HG03520 (cell line): ENCODE results near the gene PDGFD.

Source experiments
- ATAC-seq: cut with Tn5 transposase; IDR thresholded peaks from one replicate; pipeline ENCODE4 v1.9.1; 2021; ENCODE audit warnings: mild to moderate bottlenecking, moderate library complexity; ENCODE audit not compliant: unreplicated experiment

PDGFD gene

GRCh38 chr11:103963648-103964047 is 200.3 kb downstream of the PDGFD start:
- ATAC-seq: no peak

DNA sequence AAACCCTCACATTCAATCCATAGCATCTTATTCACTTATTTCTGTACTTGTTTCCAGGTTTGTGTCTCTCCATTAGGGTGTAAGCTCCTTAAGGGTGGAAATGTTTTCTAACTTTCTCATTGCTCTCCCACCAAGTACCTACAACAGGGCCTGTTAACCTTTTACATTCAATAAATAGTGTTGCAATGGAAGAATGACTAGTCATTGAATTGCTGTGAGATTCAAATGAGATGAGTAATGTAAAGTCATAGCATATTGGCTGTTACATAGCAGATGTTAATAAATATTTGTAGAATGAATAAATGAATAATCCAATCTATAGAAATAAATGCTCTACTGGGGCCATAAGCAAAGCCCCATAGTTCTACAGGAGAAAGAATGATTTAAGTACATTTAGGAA is 202.9 kb downstream of the PDGFD start:
- ATAC-seq: no peak

DNA sequence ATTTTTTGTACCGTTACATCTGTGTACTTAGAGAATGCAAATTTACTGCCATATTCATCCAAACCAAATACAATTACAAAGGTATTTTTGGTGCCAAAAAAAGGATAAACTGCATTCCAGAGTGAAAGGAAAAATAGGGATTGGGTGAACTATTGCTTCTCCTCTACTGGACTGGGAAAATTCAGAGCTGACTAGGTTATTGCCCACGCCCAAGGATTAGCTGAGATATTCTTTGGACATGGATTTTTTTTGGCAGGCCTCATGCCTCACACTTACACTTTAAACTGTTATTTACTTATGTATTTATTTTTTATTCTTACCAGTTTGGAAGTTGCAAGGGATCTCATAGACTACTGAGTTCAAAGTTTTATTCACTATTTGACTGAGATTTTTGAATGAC is 203.8 kb downstream of the PDGFD start:
- no peak for ATAC-seq

GRCh38 chr11:103959279-103959942 is 204.5 kb downstream of the PDGFD start:
- peak; percentile 99 for ATAC-seq

DNA sequence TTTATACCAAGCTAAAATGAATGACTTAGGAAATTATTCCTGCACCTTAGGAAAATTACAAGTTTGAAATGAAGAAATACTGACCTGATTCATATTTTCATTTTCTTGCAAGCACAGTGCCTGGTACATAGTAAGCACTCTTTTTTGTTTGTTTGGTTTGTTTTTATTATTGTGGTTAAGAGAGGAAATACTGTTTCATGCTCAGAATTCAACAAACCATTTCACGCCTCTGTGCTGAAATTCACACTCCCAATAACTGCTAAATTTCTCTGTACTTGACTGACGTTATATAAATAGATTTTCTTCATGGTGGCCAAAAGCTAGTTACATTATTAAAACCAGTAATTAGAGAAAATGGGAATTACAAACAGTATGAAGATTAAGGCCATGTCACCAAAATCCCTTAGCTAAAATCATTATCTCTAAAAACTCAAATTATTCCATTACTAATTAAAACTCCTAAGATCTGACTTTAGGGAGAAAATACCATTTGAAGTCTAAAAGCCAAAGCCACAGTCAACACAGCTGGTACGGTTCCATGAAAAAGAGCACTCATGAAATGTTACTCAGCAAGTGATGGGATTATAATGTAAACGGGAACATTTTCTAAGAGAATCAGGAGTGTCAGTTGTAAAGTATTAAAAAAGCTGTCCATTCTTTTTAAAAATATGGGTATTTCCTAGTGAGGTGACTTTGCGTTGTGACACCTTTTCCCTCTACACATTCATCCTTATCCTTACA is 205.3 kb downstream of the PDGFD start:
- ATAC-seq: peak; percentile 30

- ATAC-seq: no peak
Measured at GRCh38 chr11:103953797-103954486, 210.0 kb downstream of the PDGFD start.

- ATAC-seq: no peak
Measured at GRCh38 chr11:103949781-103950180, 214.2 kb downstream of the PDGFD start.

DNA sequence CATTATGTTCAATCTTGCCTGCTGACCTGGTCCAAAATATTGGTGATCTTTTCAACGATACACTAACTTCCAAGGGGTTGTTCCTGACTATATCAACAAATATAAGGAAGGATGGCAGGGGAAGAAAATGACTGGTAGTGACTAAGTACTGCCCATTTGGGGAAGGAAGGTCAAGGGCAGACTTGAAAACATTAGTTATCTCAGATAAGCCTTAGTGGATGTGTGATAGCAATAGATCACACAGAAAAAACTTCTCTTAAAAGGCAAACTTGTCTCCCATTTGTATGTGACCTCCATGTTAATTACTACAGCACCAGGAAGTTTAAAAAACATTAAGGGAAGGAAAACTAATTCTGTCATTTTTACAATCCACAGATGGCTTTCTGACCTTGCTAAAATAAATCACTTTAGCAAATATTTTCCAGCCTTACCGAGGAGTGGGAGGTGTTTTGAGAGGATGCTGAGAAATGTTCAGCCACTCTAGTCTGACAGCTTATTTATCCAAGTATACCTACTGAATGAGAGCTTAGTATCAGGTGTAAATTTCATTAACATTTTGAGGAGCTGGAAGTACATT is 215.7 kb downstream of the PDGFD start:
- ATAC-seq: no peak

GRCh38 chr11:103947546-103947919 is 216.4 kb downstream of the PDGFD start:
- no peak for ATAC-seq

DNA sequence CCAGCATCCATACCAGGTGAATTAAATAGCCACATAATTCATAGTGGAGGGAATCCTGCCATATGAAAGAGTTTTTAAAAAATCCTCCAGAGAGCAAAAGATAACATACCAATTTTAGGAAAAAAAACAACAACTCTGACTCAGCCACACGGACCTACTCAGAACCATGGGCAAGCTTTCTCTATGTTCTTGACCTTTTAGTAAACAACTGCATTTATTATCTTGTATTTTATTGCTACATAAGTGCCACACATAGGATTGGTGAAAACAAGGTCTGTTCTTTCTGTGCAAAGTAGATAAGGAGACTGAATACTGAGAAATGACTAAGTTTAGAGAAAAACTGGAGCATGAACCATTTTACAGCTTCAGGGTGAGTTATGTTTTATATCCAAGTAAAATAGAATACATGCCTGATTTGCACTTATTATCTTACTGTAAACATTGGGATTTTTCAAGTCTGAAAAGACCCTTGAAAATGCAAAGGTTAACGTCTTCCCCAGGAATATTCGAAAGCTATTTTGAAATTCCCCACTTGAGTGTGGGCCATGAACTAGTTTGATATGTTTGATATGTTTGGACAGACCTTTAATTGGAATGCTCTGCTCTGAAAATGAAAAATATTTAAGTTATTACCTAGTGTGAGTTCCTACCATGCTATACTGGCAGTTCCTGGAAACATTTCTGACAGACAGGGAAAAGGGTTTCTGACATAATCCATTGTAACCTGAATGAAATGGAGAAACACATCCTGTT is 217.0 kb downstream of the PDGFD start:
- no peak for ATAC-seq

DNA sequence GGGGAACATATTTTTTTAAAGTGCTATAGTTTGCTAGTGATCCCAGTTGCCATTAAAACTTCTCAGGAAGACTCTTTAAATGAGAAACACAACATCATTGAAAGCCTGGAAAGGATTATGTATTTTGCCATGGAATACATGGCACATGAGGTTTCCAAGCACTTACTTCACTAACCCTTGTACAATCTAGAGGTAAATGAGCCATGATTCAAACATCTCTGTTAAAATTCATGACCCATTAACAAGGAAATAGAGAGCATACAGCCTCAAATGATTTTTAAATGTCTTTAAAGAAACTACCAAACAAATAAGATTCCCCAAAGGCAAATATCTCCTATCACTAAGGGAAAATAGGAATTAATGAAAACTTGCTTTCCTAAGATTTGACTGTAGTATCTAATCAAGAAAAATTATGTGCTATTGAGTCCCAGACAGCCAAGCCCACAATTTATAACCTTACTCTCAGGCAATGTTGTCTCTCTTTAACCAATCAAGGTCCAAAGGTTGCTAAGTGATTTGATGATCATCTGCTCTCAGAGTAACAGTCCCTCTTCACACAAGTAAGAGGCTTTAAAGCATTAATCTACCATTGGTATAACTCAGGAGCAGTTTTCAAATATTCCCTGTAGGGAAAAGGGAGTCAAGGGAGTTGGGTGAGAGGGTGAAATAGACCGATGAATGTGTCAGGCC is 219.6 kb downstream of the PDGFD start:
- no peak for ATAC-seq

GRCh38 chr11:103942646-103943045 is 221.3 kb downstream of the PDGFD start:
- ATAC-seq: no peak

- no peak for ATAC-seq
Measured at GRCh38 chr11:103940551-103940950, 223.4 kb downstream of the PDGFD start.

DNA sequence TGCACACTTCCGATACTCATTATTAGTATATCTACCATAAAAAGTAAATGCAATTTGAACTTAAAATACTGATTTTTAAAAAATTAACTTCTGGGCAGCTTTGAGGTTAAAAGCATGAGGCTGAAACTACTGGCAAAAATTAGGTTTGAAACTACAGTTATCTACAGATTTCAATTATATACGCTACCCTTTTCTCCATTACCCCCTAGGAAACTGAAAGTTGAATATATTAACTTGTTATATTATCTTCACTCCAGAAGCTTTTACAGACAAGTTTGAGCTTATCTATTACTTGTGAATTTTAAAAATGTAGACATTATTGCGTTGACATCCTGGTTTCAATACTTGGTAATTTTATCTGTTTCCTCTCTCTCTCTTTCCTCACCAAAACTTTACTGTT is 224.3 kb downstream of the PDGFD start:
- no peak for ATAC-seq

- peak; percentile 70 for ATAC-seq
Measured at GRCh38 chr11:103936059-103936458, 227.9 kb downstream of the PDGFD start.

DNA sequence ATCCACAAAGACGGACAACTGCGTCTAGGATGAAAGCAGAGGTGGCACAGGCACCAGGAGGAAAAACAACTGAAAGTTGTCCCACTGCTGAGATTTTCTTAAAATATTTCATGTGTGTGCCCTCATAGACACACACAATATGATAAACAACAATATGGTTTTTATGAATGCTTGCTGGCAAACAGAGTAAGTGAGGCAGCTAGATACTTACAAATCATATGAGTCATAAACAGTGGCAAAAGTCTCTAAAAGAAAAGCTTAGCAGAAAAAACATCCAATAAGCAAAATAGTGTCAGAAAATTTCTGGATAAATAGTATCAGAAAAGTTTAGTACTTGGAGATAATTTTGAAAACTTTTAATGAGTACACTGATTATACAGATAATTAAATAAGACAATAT is 228.7 kb downstream of the PDGFD start:
- no peak for ATAC-seq

DNA sequence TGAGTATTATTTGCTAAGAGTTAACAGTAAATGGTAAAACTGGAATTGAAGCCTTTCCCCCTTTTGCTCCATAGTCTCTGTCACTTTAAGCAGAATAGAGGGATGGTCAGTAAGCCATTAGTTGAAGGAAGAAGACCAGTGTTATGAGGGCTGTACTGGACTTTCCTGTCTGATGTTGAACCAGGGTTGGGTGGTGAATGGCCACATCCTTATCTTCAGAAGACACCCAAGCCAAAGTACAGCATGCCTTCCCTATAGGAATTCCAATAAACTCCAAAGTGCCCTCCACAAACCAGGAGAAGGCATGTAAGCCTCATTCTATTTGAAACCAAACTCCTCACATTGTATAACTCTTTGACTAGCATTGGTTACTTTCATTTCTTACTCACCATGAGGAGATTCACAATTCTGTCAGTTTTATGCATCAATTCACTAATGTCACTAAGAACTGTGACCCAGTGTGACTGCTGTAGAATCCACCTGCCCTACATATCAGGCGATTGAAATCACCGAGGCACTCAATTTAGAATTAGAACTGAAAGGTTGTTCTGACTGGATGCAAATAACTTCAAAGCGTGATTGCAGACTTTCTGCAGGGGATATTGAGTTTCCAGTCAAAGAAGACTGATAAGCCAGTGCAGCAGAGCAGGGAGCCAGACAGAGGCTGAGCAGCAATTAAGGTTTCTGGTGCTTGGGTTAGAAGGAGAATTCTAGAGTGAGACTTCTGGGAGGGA is 234.6 kb downstream of the PDGFD start:
- peak; percentile 93 for ATAC-seq

DNA sequence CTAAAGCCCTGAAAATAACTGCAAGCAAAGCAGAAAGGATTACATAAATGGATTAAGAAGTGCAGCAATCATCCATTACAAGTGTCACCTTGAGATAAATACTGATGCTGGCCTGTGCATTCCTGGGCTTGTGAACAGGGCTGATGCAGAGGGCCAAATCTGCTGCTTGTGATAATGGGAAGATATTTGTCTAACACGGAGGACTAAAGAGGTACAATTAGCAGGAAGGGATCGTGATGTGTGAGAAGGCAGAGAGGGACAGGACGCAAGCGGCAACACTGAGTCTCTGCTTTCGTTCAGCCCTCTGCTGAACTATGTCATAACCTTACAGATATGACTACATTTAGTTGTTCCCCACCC is 235.2 kb downstream of the PDGFD start:
- no peak for ATAC-seq

GRCh38 chr11:103928040-103928801 is 235.7 kb downstream of the PDGFD start:
- ATAC-seq: no peak
